Measurements from ENCODE around the gene EGLN1.

The EGLN1 gene

DNA sequence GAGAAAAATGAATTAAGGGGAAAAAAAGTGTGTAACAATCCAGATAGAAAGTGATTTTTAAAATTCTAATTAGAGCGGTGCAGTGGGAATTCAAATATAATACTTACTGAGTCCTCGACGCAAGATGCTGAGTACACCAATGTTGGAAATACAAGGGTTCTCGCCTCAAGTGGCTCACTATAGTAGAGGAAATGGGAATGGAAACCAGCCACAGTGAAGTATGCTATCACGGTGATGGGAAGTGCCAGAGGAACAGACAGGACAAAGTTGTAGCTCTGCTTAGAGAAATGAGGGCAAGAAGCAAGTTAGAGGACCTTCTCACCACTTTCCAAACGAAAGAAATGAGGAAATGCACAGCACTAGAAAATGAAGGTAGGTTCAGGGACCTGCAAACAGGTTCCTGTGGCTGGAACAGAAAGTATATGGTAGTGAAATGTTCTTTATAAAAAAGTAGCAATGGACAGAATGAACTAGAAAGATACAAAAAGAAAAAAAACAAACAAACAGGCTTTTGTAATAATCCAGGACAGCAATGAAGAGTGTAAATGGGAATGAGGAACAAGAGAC is 13.5 kb downstream of the EGLN1 start:
- H4K20me1 ChIP-seq (ENCODE audit: insufficient read depth, low read length), result no peaks in the 10 kb centered on the region
- peaks cover 8% of the 10 kb centered on the region; the same call in 1 of the 2 replicates for H3K36me3 ChIP-seq (ENCODE audit: insufficient read depth, low read length)
- no peak overlapping the region for H3K4me2 ChIP-seq (ENCODE audit: low read length)
- no peaks in the 10 kb centered on the region for H3K27me3 ChIP-seq (ENCODE audit: insufficient read depth, low read length)
- H3K79me2 ChIP-seq (ENCODE audit: insufficient read depth, low read length), result peaks cover 20% of the 10 kb centered on the region; the same call in 1 of the 2 replicates
- H3F3A ChIP-seq (ENCODE audit: insufficient read depth, low read length), result no peaks in the 10 kb centered on the region
- H3K27ac ChIP-seq (ENCODE audit: low read depth, low read length, poor library complexity, severe bottlenecking), result no peak overlapping the region
- TF ChIP-seq EZH2 (IDR thresholded peaks at IDR 0.05; ENCODE audit: borderline replicate concordance, low read length), result no peak
- peaks cover 29% of the 10 kb centered on the region for H3K4me1 ChIP-seq (ENCODE audit: insufficient read depth, low read length, severe bottlenecking)
- H3K9me3 ChIP-seq (ENCODE audit: low read length), result no peaks in the 10 kb centered on the region
- no peak overlapping the region for H3K4me3 ChIP-seq (ENCODE audit: low read depth, low read length, poor library complexity, severe bottlenecking)
- no peak overlapping the region for H2AFZ ChIP-seq (ENCODE audit: low read length)
- no peak overlapping the region for H3K9ac ChIP-seq (ENCODE audit: low read length)
- no peaks in the 10 kb centered on the region for H3K9me2 ChIP-seq (ENCODE audit: low read depth, low read length)

DNA sequence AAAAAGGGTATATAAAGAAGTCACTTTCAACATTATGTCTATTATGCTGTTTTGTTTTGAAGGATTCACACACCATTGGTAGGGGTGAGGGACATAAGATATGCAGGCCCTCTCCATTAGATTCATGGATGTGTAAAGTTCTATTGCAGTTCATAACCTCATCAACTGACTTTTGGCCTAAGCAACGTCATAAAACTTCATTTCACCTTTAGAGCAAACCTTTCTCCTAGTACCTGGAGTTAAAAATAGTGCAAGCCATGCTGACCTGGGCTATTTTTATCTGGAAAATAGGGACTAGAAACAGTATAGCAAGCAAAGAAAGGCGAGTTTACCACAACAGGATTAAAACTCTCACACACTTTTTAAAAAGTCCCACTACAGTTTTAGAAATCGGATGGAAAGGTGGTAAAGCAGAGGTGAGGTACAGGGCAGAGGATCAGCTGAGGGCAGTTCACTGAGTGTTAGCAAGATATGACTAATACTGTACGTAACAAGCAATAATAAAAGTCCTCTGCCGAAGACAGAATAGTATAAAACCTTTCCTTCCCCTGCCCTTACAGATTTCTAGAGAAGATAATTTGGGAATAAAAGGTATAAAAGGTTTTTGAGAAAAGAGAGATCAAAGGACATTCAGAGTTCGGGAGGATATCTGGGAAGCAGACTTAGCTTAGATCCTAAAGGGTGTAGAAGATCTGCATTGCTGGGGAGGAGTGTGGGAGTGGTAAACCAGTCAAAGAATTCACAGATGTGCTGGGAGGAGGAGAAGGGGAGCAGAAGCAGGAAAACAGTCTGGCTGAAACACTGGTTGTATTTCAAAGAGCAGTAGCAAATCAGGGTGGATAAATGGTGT is 14.3 kb downstream of the EGLN1 start:
- Histone ChIP-seq H3K4me1 (ENCODE audit: insufficient read depth, low read length, severe bottlenecking) (peaks cover 26% of the 10 kb centered on the region), H3K27ac (ENCODE audit: low read depth, low read length, poor library complexity, severe bottlenecking) (no peak overlapping the region), H4K20me1 (ENCODE audit: insufficient read depth, low read length) (no peaks in the 10 kb centered on the region), H3K9me2 (ENCODE audit: low read depth, low read length) (no peaks in the 10 kb centered on the region), H3K36me3 (ENCODE audit: insufficient read depth, low read length) (peaks cover 6% of the 10 kb centered on the region; the same call in 1 of the 2 replicates), H3K4me3 (ENCODE audit: low read depth, low read length, poor library complexity, severe bottlenecking) (no peak overlapping the region), H2AFZ (ENCODE audit: low read length) (no peak overlapping the region), H3K27me3 (ENCODE audit: insufficient read depth, low read length) (no peaks in the 10 kb centered on the region), H3K4me2 (ENCODE audit: low read length) (no peak overlapping the region), H3K9me3 (ENCODE audit: low read length) (no peaks in the 10 kb centered on the region), H3F3A (ENCODE audit: insufficient read depth, low read length) (no peaks in the 10 kb centered on the region), H3K79me2 (ENCODE audit: insufficient read depth, low read length) (peaks cover 22% of the 10 kb centered on the region; the same call in 1 of the 2 replicates), H3K9ac (ENCODE audit: low read length) (no peak overlapping the region)
- TF ChIP-seq, protein P1, sequence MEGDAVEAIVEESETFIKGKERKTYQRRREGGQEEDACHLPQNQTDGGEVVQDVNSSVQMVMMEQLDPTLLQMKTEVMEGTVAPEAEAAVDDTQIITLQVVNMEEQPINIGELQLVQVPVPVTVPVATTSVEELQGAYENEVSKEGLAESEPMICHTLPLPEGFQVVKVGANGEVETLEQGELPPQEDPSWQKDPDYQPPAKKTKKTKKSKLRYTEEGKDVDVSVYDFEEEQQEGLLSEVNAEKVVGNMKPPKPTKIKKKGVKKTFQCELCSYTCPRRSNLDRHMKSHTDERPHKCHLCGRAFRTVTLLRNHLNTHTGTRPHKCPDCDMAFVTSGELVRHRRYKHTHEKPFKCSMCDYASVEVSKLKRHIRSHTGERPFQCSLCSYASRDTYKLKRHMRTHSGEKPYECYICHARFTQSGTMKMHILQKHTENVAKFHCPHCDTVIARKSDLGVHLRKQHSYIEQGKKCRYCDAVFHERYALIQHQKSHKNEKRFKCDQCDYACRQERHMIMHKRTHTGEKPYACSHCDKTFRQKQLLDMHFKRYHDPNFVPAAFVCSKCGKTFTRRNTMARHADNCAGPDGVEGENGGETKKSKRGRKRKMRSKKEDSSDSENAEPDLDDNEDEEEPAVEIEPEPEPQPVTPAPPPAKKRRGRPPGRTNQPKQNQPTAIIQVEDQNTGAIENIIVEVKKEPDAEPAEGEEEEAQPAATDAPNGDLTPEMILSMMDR (IDR thresholded peaks at IDR 0.05; ENCODE audit: low read length), result no peak
- no peak for TF ChIP-seq EZH2 (IDR thresholded peaks at IDR 0.05; ENCODE audit: borderline replicate concordance, low read length)

DNA sequence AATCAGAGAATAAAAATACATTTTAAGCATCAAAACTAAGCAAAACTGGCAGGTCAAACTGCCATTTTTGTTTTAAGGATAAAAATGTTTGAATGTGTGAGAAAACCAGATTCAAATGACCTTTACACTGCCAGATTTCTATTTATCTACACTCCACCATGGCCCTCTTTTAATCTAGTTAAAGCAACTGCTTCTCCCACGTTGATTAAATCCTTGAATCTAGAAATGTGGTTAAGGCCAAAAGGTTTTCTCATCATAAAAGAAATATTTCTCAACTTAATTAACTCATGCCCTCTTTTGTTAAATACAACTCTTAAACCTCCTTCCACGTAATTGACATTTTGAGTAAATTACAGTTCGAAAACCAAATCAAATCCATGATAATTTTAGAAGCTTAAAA is 15.0 kb downstream of the EGLN1 start:
- Histone ChIP-seq H3K4me1 (ENCODE audit: insufficient read depth, low read length, severe bottlenecking) (peaks cover 26% of the 10 kb centered on the region), H3K9me2 (ENCODE audit: low read depth, low read length) (no peaks in the 10 kb centered on the region), H3K27ac (ENCODE audit: low read depth, low read length, poor library complexity, severe bottlenecking) (no peak overlapping the region), H3F3A (ENCODE audit: insufficient read depth, low read length) (no peaks in the 10 kb centered on the region), H4K20me1 (ENCODE audit: insufficient read depth, low read length) (no peaks in the 10 kb centered on the region), H3K27me3 (ENCODE audit: insufficient read depth, low read length) (no peaks in the 10 kb centered on the region), H3K9me3 (ENCODE audit: low read length) (no peaks in the 10 kb centered on the region), H3K79me2 (ENCODE audit: insufficient read depth, low read length) (peaks cover 17% of the 10 kb centered on the region; the same call in 1 of the 2 replicates), H3K4me2 (ENCODE audit: low read length) (no peak overlapping the region), H3K4me3 (ENCODE audit: low read depth, low read length, poor library complexity, severe bottlenecking) (no peak overlapping the region), H2AFZ (ENCODE audit: low read length) (no peak overlapping the region), H3K36me3 (ENCODE audit: insufficient read depth, low read length) (peaks cover 5% of the 10 kb centered on the region; the same call in 1 of the 2 replicates), H3K9ac (ENCODE audit: low read length) (no peak overlapping the region)
- TF ChIP-seq EZH2 (IDR thresholded peaks at IDR 0.05; ENCODE audit: borderline replicate concordance, low read length), result no peak
- TF ChIP-seq, protein P1 (IDR thresholded peaks at IDR 0.05; ENCODE audit: low read length), result no peak
